ENCODE measurements around the gene IL36A. TPM values are rescaled to one million over a fixed set of nuclear protein-coding genes. Genes with fewer than 3 reads are reported as not detected.

The IL36A gene
- total and polyA plus RNA-seq, 9 of the 15 experiments (the other 6 are each of a cell fraction or from before 2014, with no cell fraction given) = not detected

GRCh38 chr2:112959109-112959812 lies 46.0 kb upstream of the IL36A start:
- H3K9ac ChIP-seq (ENCODE audit: insufficient read depth in 1 of 2, low read depth in 2 of 2, low read length in 2 of 2) = no peak overlapping the region
- DNase-seq (ENCODE audit: extremely low read depth in 1 of 4, low spot score in 3 of 4) (peak; percentile 40 to 55 (median 49)), FAIRE-seq (no peak), ATAC-seq (peak; percentile 68)
- H3K27me3 ChIP-seq (ENCODE audit: control insufficient read depth in 2 of 2, insufficient read depth in 2 of 2, low read length in 2 of 2) = peaks cover 19 to 29% of the 10 kb centered on the region in 2 experiments; a peak in 4 of 5 replicates
- no peak overlapping the region for H3K4me3 ChIP-seq
- CTCF ChIA-PET (ENCODE audit: low intra/inter-chr PET ratio) = interaction anchor here (0.5 to 1.9 kb wide), 7 partner anchors 16 to 375 kb away, joined by 3 to 9 read pairs (median 5); partner anchors contain the start of gene CHCHD5
- no peak overlapping the region for H3K4me2 ChIP-seq (ENCODE audit: insufficient read depth, low read length)
- H2AFZ ChIP-seq (ENCODE audit: low read depth, low read length) = peak overlapping the region; percentile 62
- no peaks in the 10 kb centered on the region for H3K9me1 ChIP-seq (ENCODE audit: control insufficient read depth, insufficient read depth, low read length)
- in situ Hi-C loops (cut with MboI) (no loop called here), intact Hi-C loops (cut with micrococcal nuclease) (loop anchor here (5.0 to 10.0 kb wide), 2 partner anchors 93 to 126 kb away; partner anchors contain the start of gene IL36B)
- H3K9me3 ChIP-seq (replicated peaks; ENCODE audit: control insufficient read depth, insufficient read depth, low read depth, low read length) = no peaks in the 10 kb centered on the region
- H4K20me1 ChIP-seq (replicated peaks; ENCODE audit: control insufficient read depth, insufficient read depth, low read length) = 0 out of 2 replicates have a peak, but pooled peaks cover 3% of the 10 kb centered on the region
- no peaks in the 10 kb centered on the region; a peak in 1 of 5 replicates for H3K4me1 ChIP-seq (replicated peaks in 1 of 2; ENCODE audit: control insufficient read depth in 2 of 2, insufficient read depth in 2 of 2, low read length in 2 of 2)
- no peaks in the 10 kb centered on the region for H3K79me2 ChIP-seq (ENCODE audit: control insufficient read depth, insufficient read depth, low read length)
- no peak overlapping the region for H3K27ac ChIP-seq (ENCODE audit: extremely low read depth, low read depth, low read length)
- BruUV-seq (replicated peaks) = no TSS peak
- 21% methylated on average over 14 of the region's 14 CpGs for WGBS (ENCODE audit: insufficient coverage, low coverage, missing lambda C conversion rate)
- POLR2A ChIA-PET = interaction anchor here (0.6 to 1.2 kb wide), 5 partner anchors 19 to 379 kb away, joined by 3 read pairs; no protein-coding TSS in a partner anchor
- no peaks in the 10 kb centered on the region for H3K36me3 ChIP-seq (ENCODE audit: control insufficient read depth, insufficient read depth, low read length)
- TF ChIP-seq, protein P1, sequence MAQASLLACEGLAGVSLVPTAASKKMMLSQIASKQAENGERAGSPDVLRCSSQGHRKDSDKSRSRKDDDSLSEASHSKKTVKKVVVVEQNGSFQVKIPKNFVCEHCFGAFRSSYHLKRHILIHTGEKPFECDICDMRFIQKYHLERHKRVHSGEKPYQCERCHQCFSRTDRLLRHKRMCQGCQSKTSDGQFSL (CRISPR knock-in tag; IDR thresholded peaks at IDR 0.05) = no peak
- TF ChIP-seq, protein P1 (tag; IDR thresholded peaks at IDR 0.05) = no peak
- no peak for TF ChIP-seq HDAC3 (IDR thresholded peaks at IDR 0.05; ENCODE audit: borderline replicate concordance, partially characterized antibody)
- TF ChIP-seq, protein P2, sequence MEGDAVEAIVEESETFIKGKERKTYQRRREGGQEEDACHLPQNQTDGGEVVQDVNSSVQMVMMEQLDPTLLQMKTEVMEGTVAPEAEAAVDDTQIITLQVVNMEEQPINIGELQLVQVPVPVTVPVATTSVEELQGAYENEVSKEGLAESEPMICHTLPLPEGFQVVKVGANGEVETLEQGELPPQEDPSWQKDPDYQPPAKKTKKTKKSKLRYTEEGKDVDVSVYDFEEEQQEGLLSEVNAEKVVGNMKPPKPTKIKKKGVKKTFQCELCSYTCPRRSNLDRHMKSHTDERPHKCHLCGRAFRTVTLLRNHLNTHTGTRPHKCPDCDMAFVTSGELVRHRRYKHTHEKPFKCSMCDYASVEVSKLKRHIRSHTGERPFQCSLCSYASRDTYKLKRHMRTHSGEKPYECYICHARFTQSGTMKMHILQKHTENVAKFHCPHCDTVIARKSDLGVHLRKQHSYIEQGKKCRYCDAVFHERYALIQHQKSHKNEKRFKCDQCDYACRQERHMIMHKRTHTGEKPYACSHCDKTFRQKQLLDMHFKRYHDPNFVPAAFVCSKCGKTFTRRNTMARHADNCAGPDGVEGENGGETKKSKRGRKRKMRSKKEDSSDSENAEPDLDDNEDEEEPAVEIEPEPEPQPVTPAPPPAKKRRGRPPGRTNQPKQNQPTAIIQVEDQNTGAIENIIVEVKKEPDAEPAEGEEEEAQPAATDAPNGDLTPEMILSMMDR (IDR thresholded peaks at IDR 0.05 in 2 of 3, conservative IDR thresholded peaks at IDR 0.05 in 1 of 3; ENCODE audit: insufficient read depth in 2 of 3, low read depth in 1 of 3, low read length in 3 of 3) = peak; percentile 21 to 52 (median 39); a peak in 5 of 6 replicates
- peak; percentile 14; the same call in 1 of the 2 replicates for TF ChIP-seq MGA (IDR thresholded peaks at IDR 0.05)
